SU-DHL-6 (cell line): ENCODE measurements around the gene TTBK2.

Experiments used
- H2AFZ ChIP-seq: fragments of 200-600 bp; sonication (generic); 2 replicates; pipeline ENCODE4 v1.6.1; 2014; ENCODE audit warnings: low read depth, mild to moderate bottlenecking, moderate library complexity, mixed read lengths, antibody characterized with exemption, low read length; ENCODE audit not compliant: severe bottlenecking
- H3F3A ChIP-seq: fragments of 200-600 bp; shearing (Covaris generic); 2 replicates; pipeline ENCODE4 v1.6.0; 2016; ENCODE audit warnings: antibody characterized with exemption, mild to moderate bottlenecking; ENCODE audit not compliant: insufficient read depth
- H3K27ac ChIP-seq: fragments of 200-600 bp; sonication (generic); 2 replicates; pipeline ENCODE4 v1.5.1; 2016; ENCODE audit warnings: low read depth, mild to moderate bottlenecking, low read length, moderate library complexity, mixed read lengths
- H3K27me3 ChIP-seq: fragments of 200-600 bp; sonication (generic), shearing (Covaris generic); 2 replicates; pipeline ENCODE4 v1.6.0; 2014; ENCODE audit warnings: mild to moderate bottlenecking, low read length
- H3K36me3 ChIP-seq: fragments of 200-600 bp; sonication (generic); 2 replicates; pipeline ENCODE4 v1.6.1; 2014; ENCODE audit warnings: mild to moderate bottlenecking, low read length, mixed read lengths
- H3K4me2 ChIP-seq: fragments of 300-600, 200-600 bp; shearing (Covaris generic), sonication (generic); 2 replicates; pipeline ENCODE4 v1.6.0; 2014; ENCODE audit warnings: low read length, low read depth, mild to moderate bottlenecking; ENCODE audit not compliant: poor library complexity, severe bottlenecking
- H3K4me3 ChIP-seq: fragments of 200-600 bp; sonication (generic); 2 replicates; pipeline ENCODE4 v1.5.1; 2014; ENCODE audit warnings: antibody characterized with exemption, low read length, mild to moderate bottlenecking, mixed read lengths; ENCODE audit not compliant: insufficient read depth, poor library complexity, severe bottlenecking
- H3K79me2 ChIP-seq: fragments of 200-600 bp; sonication (generic); 2 replicates; pipeline ENCODE4 v1.6.1; 2014; ENCODE audit warnings: mild to moderate bottlenecking, low read length, moderate library complexity; ENCODE audit not compliant: insufficient read depth
- H3K9ac ChIP-seq: fragments of 200-600 bp; sonication (generic); 2 replicates; pipeline ENCODE4 v1.7.0; 2014; ENCODE audit warnings: mild to moderate bottlenecking, low read length
- H3K9me2 ChIP-seq: fragments of 200-600 bp; sonication (generic); replicated peaks from 2 replicates; pipeline ENCODE4 v1.6.1; 2014; ENCODE audit warnings: low read length; ENCODE audit not compliant: insufficient read depth
- H3K9me3 ChIP-seq: fragments of 200-600 bp; sonication (generic); 2 replicates; pipeline ENCODE4 v1.6.1; 2014; ENCODE audit warnings: low read length, mixed read lengths; ENCODE audit not compliant: insufficient read depth
- H4K20me1 ChIP-seq: fragments of 200-600 bp; sonication (generic); 2 replicates; pipeline ENCODE4 v1.6.1; 2014; ENCODE audit warnings: low read depth, mild to moderate bottlenecking, antibody characterized with exemption, low read length, moderate library complexity, mixed read lengths
- CTCF ChIP-seq: fragments of 200-600 bp; sonication (generic); IDR thresholded peaks from one replicate; pipeline ENCODE4 v1.5.1; 2017; ENCODE audit warnings: antibody characterized with exemption, mild to moderate bottlenecking, low read length, moderate library complexity; ENCODE audit not compliant: insufficient read depth, poor library complexity, severe bottlenecking
- EZH2phosphoT487 ChIP-seq: fragments of 200-600 bp; sonication (generic), shearing (Covaris generic); conservative IDR thresholded peaks from 2 replicates; pipeline ENCODE4 v1.6.1; 2018; ENCODE audit warnings: mild to moderate bottlenecking, antibody characterized with exemption, low read length, moderate library complexity, mixed read lengths

TTBK2 gene

GRCh38 chr15:42933886-42934667 is 13.5 kb upstream of the TTBK2 start:
- H2AFZ ChIP-seq, result no peak overlapping the region
- H3K79me2 ChIP-seq, result no peaks in the 10 kb centered on the region
- no peak overlapping the region for H3K9ac ChIP-seq
- no peaks in the 10 kb centered on the region for H3K27me3 ChIP-seq
- TF ChIP-seq CTCF, result no peak
- TF ChIP-seq EZH2phosphoT487, result no peak
- H3K27ac ChIP-seq, result no peak overlapping the region
- no peaks in the 10 kb centered on the region for H3K9me3 ChIP-seq
- no peak overlapping the region for H3K4me2 ChIP-seq
- H3K36me3 ChIP-seq, result no peaks in the 10 kb centered on the region
- H3K9me2 ChIP-seq, result no peaks in the 10 kb centered on the region
- no peaks in the 10 kb centered on the region for H3F3A ChIP-seq
- H3K4me3 ChIP-seq, result no peak overlapping the region
- no peaks in the 10 kb centered on the region for H4K20me1 ChIP-seq

DNA sequence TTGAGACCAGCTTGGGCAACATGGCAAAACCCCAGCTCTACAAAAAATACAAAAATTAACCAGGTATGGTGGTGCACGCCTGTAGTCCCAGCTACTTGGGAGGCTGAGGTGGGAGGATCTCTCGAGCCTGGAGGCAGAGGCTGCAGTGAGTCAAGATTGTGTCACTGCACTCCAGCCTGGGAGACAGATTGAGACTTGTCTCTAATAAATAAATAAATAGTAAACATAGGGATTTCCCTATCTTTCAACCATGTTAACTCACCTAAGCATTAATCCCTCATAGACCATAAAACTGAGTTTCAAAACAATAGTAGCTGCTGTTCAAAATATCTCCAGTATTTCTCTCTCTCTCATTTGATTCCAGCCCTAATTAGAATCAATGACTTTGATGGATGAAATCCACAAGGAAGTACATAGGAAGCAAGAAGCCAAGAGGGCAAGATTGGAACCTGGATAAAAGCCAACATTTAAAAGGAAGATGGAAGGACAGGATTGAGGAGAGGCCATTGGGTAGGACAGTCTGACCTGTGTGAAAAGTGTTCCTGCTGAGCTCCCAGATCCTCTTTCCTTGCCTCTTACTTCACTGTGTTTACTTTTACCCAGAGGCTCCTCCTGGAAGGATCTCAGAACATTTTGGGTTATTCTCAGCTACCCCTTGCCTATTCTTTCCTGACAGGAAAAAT is 12.4 kb upstream of the TTBK2 start:
- TF ChIP-seq EZH2phosphoT487 (no peak), CTCF (no peak)
- H3K27ac ChIP-seq, result no peak overlapping the region
- H3K9me3 ChIP-seq, result no peaks in the 10 kb centered on the region
- H3K4me3 ChIP-seq, result no peak overlapping the region
- no peaks in the 10 kb centered on the region for H3K9me2 ChIP-seq
- H4K20me1 ChIP-seq, result no peaks in the 10 kb centered on the region
- H3K79me2 ChIP-seq, result no peaks in the 10 kb centered on the region
- H3K9ac ChIP-seq, result no peak overlapping the region
- H3K36me3 ChIP-seq, result no peaks in the 10 kb centered on the region
- H3F3A ChIP-seq, result no peaks in the 10 kb centered on the region
- H3K27me3 ChIP-seq, result no peaks in the 10 kb centered on the region
- H2AFZ ChIP-seq, result no peak overlapping the region
- H3K4me2 ChIP-seq, result no peak overlapping the region

DNA sequence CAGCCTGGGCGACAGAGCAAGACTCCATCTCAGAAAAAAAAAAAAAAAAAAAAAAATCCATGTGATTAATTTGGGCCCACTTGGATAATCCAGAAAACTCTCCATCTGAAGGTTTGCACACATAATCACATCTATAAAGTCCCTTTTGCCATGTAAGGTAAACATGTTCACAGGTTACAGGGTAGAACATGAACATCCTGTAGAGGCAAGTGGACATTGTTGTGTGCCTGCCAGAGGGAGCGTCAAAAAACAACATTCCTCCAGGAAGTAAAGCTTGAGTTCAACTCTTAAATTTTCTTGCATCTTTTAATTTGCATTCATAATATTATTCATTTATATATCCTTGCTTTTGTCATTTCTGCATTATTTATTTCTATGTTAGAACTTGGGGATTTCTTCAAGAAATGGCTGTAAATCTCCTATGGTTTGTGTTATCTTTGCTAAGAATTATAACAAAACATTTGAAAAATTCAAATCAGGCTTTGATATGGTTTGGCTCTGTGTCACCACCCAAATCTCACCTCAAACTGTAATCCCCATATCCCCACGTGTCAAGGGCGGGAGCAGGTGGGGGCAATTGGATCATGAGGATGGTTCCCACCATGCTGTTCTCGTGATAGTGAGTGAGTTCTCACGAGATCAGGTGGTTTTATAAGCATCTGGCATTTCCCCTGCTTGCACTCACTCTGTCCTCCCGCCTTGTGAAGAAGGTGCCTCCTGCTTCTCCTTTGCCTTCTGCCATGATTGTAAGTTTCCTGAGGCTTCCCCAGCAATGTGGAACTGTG is 11.3 kb upstream of the TTBK2 start:
- no peaks in the 10 kb centered on the region for H4K20me1 ChIP-seq
- no peak overlapping the region for H3K27ac ChIP-seq
- H3K79me2 ChIP-seq, result no peaks in the 10 kb centered on the region
- no peak overlapping the region for H3K4me2 ChIP-seq
- H3K9me2 ChIP-seq, result no peaks in the 10 kb centered on the region
- H3F3A ChIP-seq, result no peaks in the 10 kb centered on the region
- no peak overlapping the region for H3K9ac ChIP-seq
- no peak for TF ChIP-seq CTCF
- TF ChIP-seq EZH2phosphoT487, result no peak
- H2AFZ ChIP-seq, result no peak overlapping the region
- H3K4me3 ChIP-seq, result no peak overlapping the region
- H3K9me3 ChIP-seq, result no peaks in the 10 kb centered on the region
- H3K27me3 ChIP-seq, result no peaks in the 10 kb centered on the region
- H3K36me3 ChIP-seq, result no peaks in the 10 kb centered on the region
